ENCODE measurements around the gene EIF4B. TPM values are rescaled to one million over a fixed set of nuclear protein-coding genes. Genes with fewer than 3 reads are reported as not detected.
"Not testable (repeated sequence)": the region's sequence is repeated elsewhere in the genome, so short reads cannot be mapped to it uniquely, and the experiment has no call there.

The EIF4B gene
- total RNA-seq, 1 donor from 2014 or later: 629 TPM

GRCh38 chr12:53012928-53013327 is 6.7 kb downstream of the EIF4B start:
- H3K36me3 Mint-ChIP-seq (ENCODE audit: low read depth, unreplicated experiment): peaks cover 10% of the 10 kb centered on the region
- H3K27me3 Mint-ChIP-seq (ENCODE audit: unreplicated experiment): peaks cover 1% of the 10 kb centered on the region
- no peak for TF ChIP-seq CTCF (IDR thresholded peaks at IDR 0.05; ENCODE audit: unreplicated experiment)
- peaks cover 7% of the 10 kb centered on the region for H3K4me1 Mint-ChIP-seq (ENCODE audit: unreplicated experiment)
- DNase-seq (ENCODE audit: low spot score): no peak
- no peaks in the 10 kb centered on the region for H3K9me3 Mint-ChIP-seq (ENCODE audit: unreplicated experiment)
- no peak overlapping the region for H3K4me3 Mint-ChIP-seq (ENCODE audit: unreplicated experiment)
- H3K27ac Mint-ChIP-seq (ENCODE audit: unreplicated experiment): no peak overlapping the region

- no peaks in the 10 kb centered on the region for H3K27me3 Mint-ChIP-seq (ENCODE audit: unreplicated experiment)
- TF ChIP-seq CTCF (IDR thresholded peaks at IDR 0.05; ENCODE audit: unreplicated experiment): no peak
- no peak overlapping the region for H3K27ac Mint-ChIP-seq (ENCODE audit: unreplicated experiment)
- no peaks in the 10 kb centered on the region for H3K9me3 Mint-ChIP-seq (ENCODE audit: unreplicated experiment)
- peaks cover 22% of the 10 kb centered on the region for H3K36me3 Mint-ChIP-seq (ENCODE audit: low read depth, unreplicated experiment)
- DNase-seq (ENCODE audit: low spot score): no peak
- H3K4me3 Mint-ChIP-seq (ENCODE audit: unreplicated experiment): no peak overlapping the region
- peaks cover 3% of the 10 kb centered on the region for H3K4me1 Mint-ChIP-seq (ENCODE audit: unreplicated experiment)
These were observed 8.5 kb downstream of the EIF4B start for GRCh38 chr12:53014709-53015108.

- Mint-ChIP-seq H3K4me1 (ENCODE audit: unreplicated experiment) (no peaks in the 10 kb centered on the region), H3K9me3 (ENCODE audit: unreplicated experiment) (no peaks in the 10 kb centered on the region), H3K4me3 (ENCODE audit: unreplicated experiment) (no peak overlapping the region), H3K36me3 (ENCODE audit: low read depth, unreplicated experiment) (peaks cover 38% of the 10 kb centered on the region), H3K27me3 (ENCODE audit: unreplicated experiment) (peaks cover 2% of the 10 kb centered on the region), H3K27ac (ENCODE audit: unreplicated experiment) (no peak overlapping the region)
- no peak for TF ChIP-seq CTCF (IDR thresholded peaks at IDR 0.05; ENCODE audit: unreplicated experiment)
- DNase-seq (ENCODE audit: low spot score): no peak
These were observed 19.0 kb downstream of the EIF4B start for GRCh38 chr12:53025250-53025649.

GRCh38 chr12:53027014-53027413 is 20.8 kb downstream of the EIF4B start:
- DNase-seq (ENCODE audit: low spot score); H3K4me3 Mint-ChIP-seq (ENCODE audit: unreplicated experiment); H3K4me1 Mint-ChIP-seq (ENCODE audit: unreplicated experiment); H3K27me3 Mint-ChIP-seq (ENCODE audit: unreplicated experiment); H3K27ac Mint-ChIP-seq (ENCODE audit: unreplicated experiment); H3K9me3 Mint-ChIP-seq (ENCODE audit: unreplicated experiment): not testable (repeated sequence)
- peaks cover 45% of the 10 kb centered on the region for H3K36me3 Mint-ChIP-seq (ENCODE audit: low read depth, unreplicated experiment)

- TF ChIP-seq CTCF (IDR thresholded peaks at IDR 0.05; ENCODE audit: unreplicated experiment): no peak
- H3K27me3 Mint-ChIP-seq (ENCODE audit: unreplicated experiment): peaks cover 4% of the 10 kb centered on the region
- peaks cover 46% of the 10 kb centered on the region for H3K36me3 Mint-ChIP-seq (ENCODE audit: low read depth, unreplicated experiment)
- DNase-seq (ENCODE audit: low spot score): no peak
- no peak overlapping the region for H3K4me3 Mint-ChIP-seq (ENCODE audit: unreplicated experiment)
- no peaks in the 10 kb centered on the region for H3K9me3 Mint-ChIP-seq (ENCODE audit: unreplicated experiment)
- peaks cover 6% of the 10 kb centered on the region for H3K4me1 Mint-ChIP-seq (ENCODE audit: unreplicated experiment)
- no peak overlapping the region for H3K27ac Mint-ChIP-seq (ENCODE audit: unreplicated experiment)
These were observed 25.4 kb downstream of the EIF4B start for GRCh38 chr12:53031616-53032015.

- Mint-ChIP-seq H3K4me1 (ENCODE audit: unreplicated experiment) (peaks cover 16% of the 10 kb centered on the region), H3K27ac (ENCODE audit: unreplicated experiment) (peak overlapping the region; percentile 20), H3K36me3 (ENCODE audit: low read depth, unreplicated experiment) (peaks cover 46% of the 10 kb centered on the region), H3K4me3 (ENCODE audit: unreplicated experiment) (peak overlapping the region; percentile 28)
- not testable (repeated sequence) for H3K27me3 Mint-ChIP-seq (ENCODE audit: unreplicated experiment); DNase-seq (ENCODE audit: low spot score); H3K9me3 Mint-ChIP-seq (ENCODE audit: unreplicated experiment)
These were observed 27.6 kb downstream of the EIF4B start for GRCh38 chr12:53033832-53034231.
